HFF-Myc (cell line): ENCODE results near the gene ASB6.

Experiments used
- DNase-seq: peaks from one replicate; pipeline ENCODE4 v3.0.0-alpha.2; 2011; ENCODE audit warnings: low read depth; ENCODE audit errors: extremely low read depth
- H3K4me3 ChIP-seq: replicated peaks from 2 replicates; pipeline ENCODE4 v1.5.1; 2011; ENCODE audit warnings: low read depth, mild to moderate bottlenecking, control low read depth, low read length
- TF ChIP-seq, protein P1 (sequence below): IDR thresholded peaks from 2 replicates; pipeline ENCODE4 v1.5.1; 2012; ENCODE audit warnings: mild to moderate bottlenecking, low read depth, low read length, control low read depth; ENCODE audit errors: missing control alignments

Gene ASB6

DNA sequence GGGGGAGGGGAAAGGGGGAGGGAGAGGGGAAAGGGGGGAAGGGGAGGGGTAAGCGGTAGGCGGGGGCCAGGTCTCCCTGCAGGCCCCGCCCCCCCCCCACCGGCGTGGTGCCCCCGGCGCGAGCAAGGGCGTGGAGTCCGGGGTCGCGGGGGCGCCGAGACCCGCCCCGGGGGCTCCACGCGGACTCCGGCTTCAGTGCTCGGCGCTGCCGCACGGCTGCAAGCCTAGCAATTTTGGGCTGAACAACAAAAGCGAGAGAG is 31.8 kb downstream of the ASB6 start:
- no peak for DNase-seq
- TF ChIP-seq, protein P1, sequence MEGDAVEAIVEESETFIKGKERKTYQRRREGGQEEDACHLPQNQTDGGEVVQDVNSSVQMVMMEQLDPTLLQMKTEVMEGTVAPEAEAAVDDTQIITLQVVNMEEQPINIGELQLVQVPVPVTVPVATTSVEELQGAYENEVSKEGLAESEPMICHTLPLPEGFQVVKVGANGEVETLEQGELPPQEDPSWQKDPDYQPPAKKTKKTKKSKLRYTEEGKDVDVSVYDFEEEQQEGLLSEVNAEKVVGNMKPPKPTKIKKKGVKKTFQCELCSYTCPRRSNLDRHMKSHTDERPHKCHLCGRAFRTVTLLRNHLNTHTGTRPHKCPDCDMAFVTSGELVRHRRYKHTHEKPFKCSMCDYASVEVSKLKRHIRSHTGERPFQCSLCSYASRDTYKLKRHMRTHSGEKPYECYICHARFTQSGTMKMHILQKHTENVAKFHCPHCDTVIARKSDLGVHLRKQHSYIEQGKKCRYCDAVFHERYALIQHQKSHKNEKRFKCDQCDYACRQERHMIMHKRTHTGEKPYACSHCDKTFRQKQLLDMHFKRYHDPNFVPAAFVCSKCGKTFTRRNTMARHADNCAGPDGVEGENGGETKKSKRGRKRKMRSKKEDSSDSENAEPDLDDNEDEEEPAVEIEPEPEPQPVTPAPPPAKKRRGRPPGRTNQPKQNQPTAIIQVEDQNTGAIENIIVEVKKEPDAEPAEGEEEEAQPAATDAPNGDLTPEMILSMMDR, result no peak
- peak overlapping the region; percentile 38 for H3K4me3 ChIP-seq

DNA sequence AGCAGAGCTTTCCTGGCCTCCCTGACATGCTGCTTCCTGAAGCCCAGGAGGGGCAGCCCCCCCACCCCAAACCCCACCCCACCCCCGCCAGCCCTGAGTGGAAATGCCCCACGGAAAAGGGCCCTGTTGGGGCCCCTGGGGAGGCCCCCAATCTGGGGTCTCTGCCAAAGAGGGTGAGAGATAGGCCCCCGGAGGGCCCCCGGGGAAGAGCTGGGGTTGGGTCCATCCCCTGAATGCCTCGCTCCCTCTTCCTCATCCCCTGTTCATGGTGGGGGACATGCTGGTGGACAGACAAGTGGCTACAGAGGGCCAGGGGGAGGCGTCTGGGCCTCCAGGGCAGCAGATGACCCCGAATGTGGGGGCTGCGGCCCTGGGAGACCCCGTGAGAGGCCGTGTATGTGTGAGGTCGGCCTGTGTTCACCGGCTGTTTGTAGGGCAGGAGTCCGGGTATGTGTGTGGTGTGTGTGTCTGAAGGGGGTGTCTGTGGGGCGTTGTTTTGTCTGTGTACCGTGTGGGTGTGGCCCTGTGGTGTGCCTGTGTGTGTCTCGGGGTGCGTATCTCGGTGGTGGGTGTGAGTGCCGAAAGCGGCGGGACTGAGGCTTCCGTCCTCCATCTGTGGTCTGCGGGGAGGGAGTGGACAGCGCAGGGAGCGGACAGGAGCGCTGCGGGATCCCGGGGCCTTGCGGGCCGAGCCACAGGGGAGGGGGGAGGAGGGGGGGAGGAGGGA is 32.3 kb downstream of the ASB6 start:
- H3K4me3 ChIP-seq, result no peak overlapping the region
- DNase-seq, result no peak
- TF ChIP-seq, protein P1, result no peak

DNA sequence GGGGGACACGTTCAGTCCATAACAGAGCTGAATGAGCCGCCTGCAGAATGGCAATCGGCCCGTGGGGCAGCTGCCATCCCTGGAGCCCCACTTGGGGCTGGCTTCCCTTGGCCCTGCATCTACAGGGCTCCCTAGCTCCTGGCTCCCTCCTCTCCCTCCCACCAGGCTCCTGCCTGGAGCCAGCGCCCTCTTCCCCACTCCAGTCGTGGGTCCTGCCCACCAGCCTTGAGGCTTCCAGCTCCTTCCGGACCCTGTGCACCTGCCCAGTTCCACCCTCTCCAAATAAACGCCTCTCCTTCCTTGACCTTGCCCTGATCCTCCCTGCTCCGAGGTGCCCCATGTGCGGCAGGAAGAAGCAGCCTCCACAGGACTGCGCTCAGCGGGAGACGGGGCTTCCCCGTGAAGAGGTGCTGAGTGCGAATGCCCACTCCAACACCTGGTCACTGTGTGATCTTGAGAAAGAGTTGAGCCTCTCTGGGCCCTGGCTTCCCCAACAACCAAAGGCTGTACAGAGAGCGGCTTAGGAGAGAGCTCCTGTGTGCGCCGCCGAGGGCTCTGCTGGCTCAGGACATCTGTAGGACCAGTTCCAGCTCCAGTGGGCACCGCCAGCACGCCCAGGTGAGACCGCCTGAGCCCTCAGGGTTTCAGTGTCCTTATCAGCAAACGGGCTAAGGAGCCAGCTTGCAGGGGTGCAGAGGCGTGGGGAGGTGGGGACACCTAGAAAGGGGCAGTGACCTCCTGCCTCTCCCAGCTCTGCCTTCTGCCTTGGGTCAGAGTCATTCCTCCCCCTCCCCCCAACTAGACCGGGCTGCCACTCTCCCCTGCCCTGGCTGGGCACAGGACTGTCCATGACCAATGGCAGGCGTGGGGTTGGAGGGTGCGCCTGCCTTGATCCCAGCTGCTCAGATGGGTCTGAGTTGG is 33.1 kb downstream of the ASB6 start:
- TF ChIP-seq, protein P1, result no peak
- no peak for DNase-seq
- H3K4me3 ChIP-seq, result no peak overlapping the region

DNA sequence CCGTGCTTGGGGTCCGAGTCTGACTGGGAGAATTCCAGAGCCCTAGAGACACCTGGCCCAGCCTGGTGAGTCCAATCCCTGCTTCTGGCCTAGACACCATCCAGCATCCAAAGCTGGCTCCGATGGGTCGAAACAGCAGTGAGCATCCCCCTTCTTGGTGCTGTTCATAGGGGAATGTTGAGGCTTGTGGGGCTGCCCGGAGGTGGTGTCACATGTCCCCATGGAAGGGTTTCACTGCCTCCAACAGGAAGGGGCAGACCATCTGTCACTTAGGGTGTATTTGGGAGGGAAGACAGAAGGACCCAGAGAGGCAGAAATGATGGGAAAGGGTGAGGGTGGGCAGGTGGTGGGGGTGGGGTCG is 34.9 kb downstream of the ASB6 start:
- no peak for DNase-seq
- H3K4me3 ChIP-seq, result no peak overlapping the region

DNA sequence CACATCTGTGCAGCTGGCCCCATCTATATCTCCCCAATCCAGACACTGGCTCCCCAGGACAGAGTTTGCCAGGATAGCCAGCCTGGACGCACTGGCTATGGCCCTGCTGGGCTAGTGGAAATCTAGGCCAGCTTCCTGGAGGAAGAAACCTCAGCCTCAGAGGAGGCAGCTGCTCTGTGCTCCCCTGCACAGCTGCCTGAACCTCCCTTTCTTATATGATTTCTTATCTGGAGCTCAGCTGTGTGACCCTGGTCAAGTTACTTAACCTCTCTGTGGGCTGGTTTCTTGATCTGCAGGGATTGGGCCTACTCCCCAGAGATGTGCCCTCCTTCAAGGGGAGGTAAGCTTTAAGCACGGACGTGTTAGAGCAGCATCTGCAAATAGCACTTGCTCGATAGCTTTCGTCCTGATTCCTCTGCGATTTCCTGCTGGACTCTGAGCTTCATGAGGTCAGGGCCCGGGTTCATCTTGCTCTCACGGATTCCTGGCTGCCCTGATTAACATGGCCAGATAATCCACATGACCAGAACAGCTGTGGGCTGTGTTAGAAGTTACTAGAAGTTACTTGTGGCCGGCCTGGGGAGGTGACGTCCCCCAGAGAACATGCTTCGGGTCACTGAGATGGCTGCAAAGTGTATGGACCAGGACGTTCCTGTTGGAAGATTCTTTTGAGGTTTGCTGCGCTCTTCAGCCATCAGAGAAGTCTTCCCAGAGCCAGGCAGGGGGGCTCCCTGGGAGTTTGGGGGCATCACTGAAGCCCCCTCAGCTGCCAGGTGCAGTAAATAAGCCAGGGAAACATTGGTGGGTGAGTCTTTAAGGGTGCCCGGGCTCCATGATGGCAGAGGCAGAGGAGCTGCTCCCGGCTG is 35.6 kb downstream of the ASB6 start:
- TF ChIP-seq, protein P1, result no peak
- no peak overlapping the region for H3K4me3 ChIP-seq
- no peak for DNase-seq

More for the DNA sequence above, 34.9 kb downstream of the ASB6 start:
- TF ChIP-seq, protein P1, result no peak

DNA sequence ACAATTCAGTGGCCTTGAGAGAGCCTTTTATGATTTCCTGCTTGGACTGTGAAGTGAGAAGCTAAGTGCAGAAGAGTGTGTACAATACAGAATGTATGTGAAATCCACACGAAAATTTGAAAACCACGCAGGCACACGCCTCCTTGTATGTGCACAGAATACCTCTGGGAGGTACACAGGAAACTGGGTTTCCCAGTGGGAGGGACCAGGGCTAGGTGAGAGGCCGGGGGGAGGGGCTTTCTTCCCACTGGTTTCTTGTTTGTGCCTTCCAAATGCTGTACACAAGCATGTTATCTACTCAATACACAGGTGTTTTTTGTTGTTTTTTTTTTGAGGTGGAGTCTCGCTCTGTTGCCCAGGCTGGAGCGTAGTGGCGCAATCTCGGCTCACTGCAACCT is 37.2 kb downstream of the ASB6 start:
- TF ChIP-seq, protein P1, result no peak
- no peak overlapping the region for H3K4me3 ChIP-seq
- DNase-seq, result no peak
